Keratinocyte (primary cell): ENCODE results near the gene TRMT61A. TPM values are rescaled to one million over a fixed set of nuclear protein-coding genes. Genes with fewer than 3 reads are reported as not detected.

Experiments
- DNase-seq: peaks from one replicate; pipeline ENCODE4 v3.0.0-alpha.2; 2011; ENCODE audit warnings: low read depth, missing footprints, low spot score
- FAIRE-seq: peaks from 2 replicates; lab custom pipeline; 2011; peaks lifted over from hg19 to GRCh38; lab: Jason Lieb, UNC
- H2AFZ ChIP-seq: 2 replicates; pipeline ENCODE4 v1.6.0; 2012; ENCODE audit warnings: low read length, control low read depth, inconsistent platforms; ENCODE audit not compliant: control insufficient read depth
- H3K27ac ChIP-seq: 2 replicates; pipeline ENCODE4 v1.5.1; 2011; ENCODE audit warnings: low read length; ENCODE audit not compliant: control insufficient read depth, insufficient read depth
- H3K27me3 ChIP-seq: 3 replicates; pipeline ENCODE4 v1.6.0; 2011; ENCODE audit warnings: low read length; ENCODE audit not compliant: control insufficient read depth, insufficient read depth; ENCODE audit errors: extremely low read depth
- H3K36me3 ChIP-seq, 2 experiments: 2 replicates in 1 of 2; 3 replicates in 1 of 2; pipeline ENCODE4 v1.5.1; 2011; ENCODE audit warnings: low read length in 2 of 2, mild to moderate bottlenecking in 1 of 2; ENCODE audit not compliant: control insufficient read depth in 2 of 2, insufficient read depth in 2 of 2; ENCODE audit errors: extremely low read depth in 1 of 2
- H3K4me1 ChIP-seq: 3 replicates; pipeline ENCODE4 v1.5.1; 2011; ENCODE audit warnings: low read length; ENCODE audit not compliant: control insufficient read depth, insufficient read depth; ENCODE audit errors: extremely low read depth
- H3K4me2 ChIP-seq: 3 replicates; pipeline ENCODE4 v1.6.0; 2011; ENCODE audit warnings: low read depth, low read length; ENCODE audit not compliant: control insufficient read depth, insufficient read depth; ENCODE audit errors: extremely low read depth
- H3K4me3 ChIP-seq, 3 experiments: fragments of 200-600 bp in 1 of 3; sonication (generic) in 1 of 3; 2 replicates in 2 of 3; 3 replicates in 1 of 3; pipeline ENCODE4 v1.5.1; 2011 to 2016; ENCODE audit warnings: low read length in 3 of 3, mild to moderate bottlenecking in 3 of 3, control low read depth in 2 of 3, inconsistent platforms in 1 of 3, low read depth in 1 of 3, mixed read lengths in 1 of 3, mixed run types in 1 of 3, moderate library complexity in 1 of 3; ENCODE audit not compliant: control insufficient read depth in 2 of 3, insufficient read depth in 2 of 3; ENCODE audit errors: extremely low read depth in 1 of 3
- H3K79me2 ChIP-seq: 2 replicates; pipeline ENCODE4 v1.6.0; 2012; ENCODE audit warnings: low read length; ENCODE audit not compliant: control insufficient read depth, insufficient read depth
- H3K9ac ChIP-seq: 3 replicates; pipeline ENCODE4 v1.6.0; 2011; ENCODE audit warnings: low read length; ENCODE audit not compliant: control insufficient read depth, insufficient read depth; ENCODE audit errors: extremely low read depth
- H3K9me1 ChIP-seq: 3 replicates; pipeline ENCODE4 v1.6.0; 2011; ENCODE audit warnings: low read length; ENCODE audit not compliant: control insufficient read depth, insufficient read depth; ENCODE audit errors: extremely low read depth
- H3K9me3 ChIP-seq: 2 replicates; pipeline ENCODE4 v1.5.1; 2012; ENCODE audit warnings: low read depth, low read length; ENCODE audit not compliant: control insufficient read depth
- H4K20me1 ChIP-seq: 3 replicates; pipeline ENCODE4 v1.6.0; 2011; ENCODE audit warnings: low read length; ENCODE audit not compliant: control insufficient read depth, insufficient read depth; ENCODE audit errors: extremely low read depth
- CTCF ChIP-seq, 3 experiments: IDR thresholded peaks in 1 of 3; conservative IDR thresholded peaks in 1 of 3; optimal IDR thresholded peaks in 1 of 3; 2 replicates in 2 of 3; 3 replicates in 1 of 3; pipeline versions ENCODE3 to v1.5.1; 2011; ENCODE audit warnings: low read length in 3 of 3, mild to moderate bottlenecking in 3 of 3, moderate library complexity in 2 of 3, control low read depth in 1 of 3, inconsistent platforms in 1 of 3; ENCODE audit not compliant: insufficient read depth in 2 of 3; ENCODE audit errors: extremely low read depth in 1 of 3
- EZH2 ChIP-seq: IDR thresholded peaks from one replicate; pipeline ENCODE4 v1.6.1; 2012; ENCODE audit warnings: inconsistent platforms, mild to moderate bottlenecking, low read length, moderate library complexity
- dilution Hi-C: fragments of 300-500 bp; cut with MboI; formaldehyde crosslinking; loops from one replicate; pipeline ENCODE4 v1.7.0; 2020; ENCODE audit warnings: low sequenced_read_pairs; ENCODE audit not compliant: extremely low pct_ligation_motif_present
- polyA plus RNA-seq, 5 experiments: library from polyadenylated mRNA; depleted of rRNA in 3 of 5; stranded (reverse) in 3 of 5; stranded (forward) in 1 of 5; unstranded in 1 of 5; fragments of >200 nt; gene quantifications; 1 replicate in 1 of 5; 2 replicates in 3 of 5; 3 replicates in 1 of 5; pipeline versions ENCODE4 v1.2.1 to v1.2.3, GENCODE V29; 2011 to 2012; ENCODE audit warnings: missing spikeins in 2 of 5, low read depth in 1 of 5, low replicate concordance in 1 of 5
- small RNA-seq, 3 experiments: library from RNA; depleted of rRNA; stranded (forward); fragments of <200 nt; gene quantifications; one replicate each; pipeline ENCODE3, GENCODE V24; 2012; ENCODE audit warnings: low read depth in 3 of 3, low replicate concordance in 1 of 3; ENCODE audit not compliant: insufficient read length in 3 of 3

Gene TRMT61A
- polyA plus RNA-seq, 1 donor (not counting 4 experiments of a cell fraction or from before 2014, with no cell fraction given), result 4.4 TPM

- Histone ChIP-seq H3K9me1 (no peaks in the 10 kb centered on the region), H3K79me2 (peaks cover 4% of the 10 kb centered on the region), H3K4me1 (peaks cover 15% of the 10 kb centered on the region), H4K20me1 (no peaks in the 10 kb centered on the region), H3K4me3 (no peak overlapping the region), H3K9me3 (no peaks in the 10 kb centered on the region), H3K36me3 (peaks cover 4 to 9% of the 10 kb centered on the region in 2 experiments), H2AFZ (no peak overlapping the region), H3K9ac (peak overlapping the region; percentile 67), H3K27ac (peak overlapping the region; percentile 69), H3K4me2 (peak overlapping the region; percentile 45), H3K27me3 (no peaks in the 10 kb centered on the region)
- dilution Hi-C loops, result no loop called here
- no peak for TF ChIP-seq EZH2
- TF ChIP-seq CTCF (optimal IDR thresholded peaks at IDR 0.05 in 1 of 3, IDR thresholded peaks at IDR 0.05 in 1 of 3, conservative IDR thresholded peaks at IDR 0.05 in 1 of 3; ENCODE audit: extremely low read depth in 1 of 3, insufficient read depth in 2 of 3, low read length in 3 of 3), result no peak
- FAIRE-seq (peak; percentile 92), DNase-seq (peak; percentile 95)
Observed at GRCh38 chr14:103581954-103582703, 53.1 kb downstream of the TRMT61A start.

DNA sequence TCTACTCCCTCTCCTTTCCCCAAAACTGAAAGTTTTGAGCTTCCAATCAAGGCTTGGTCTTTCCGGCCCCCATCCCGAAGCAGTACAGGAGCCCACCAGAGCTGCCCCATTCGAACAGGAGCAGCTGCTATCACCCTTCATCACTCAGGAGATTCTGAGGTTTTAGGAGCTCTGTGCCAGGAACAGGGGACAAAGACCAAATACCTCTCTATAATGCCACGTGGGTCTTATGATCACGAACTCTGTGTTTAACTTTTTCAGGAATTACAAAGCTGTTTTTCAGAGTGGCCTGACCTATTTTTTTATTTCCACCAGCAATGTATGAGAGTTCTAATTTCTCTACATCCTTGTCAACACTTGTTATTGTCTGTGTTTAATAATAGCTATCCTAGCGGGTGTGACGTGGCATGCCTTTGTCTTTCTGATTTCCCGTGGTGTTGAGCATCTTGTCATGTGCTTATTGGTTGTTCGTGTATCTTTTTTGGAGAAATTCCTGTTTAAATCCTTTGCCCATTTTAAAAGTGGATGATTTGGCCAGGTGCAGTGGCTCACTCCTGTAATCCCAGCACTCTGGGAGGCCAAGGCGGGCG, 55.4 kb downstream of the TRMT61A start:
- Histone ChIP-seq H3K9me3 (no peaks in the 10 kb centered on the region), H3K27ac (no peak overlapping the region), H3K27me3 (no peaks in the 10 kb centered on the region), H3K4me3 (no peak overlapping the region), H3K4me1 (peaks cover 13% of the 10 kb centered on the region), H3K4me2 (no peak overlapping the region), H4K20me1 (no peaks in the 10 kb centered on the region), H2AFZ (no peak overlapping the region), H3K79me2 (no peaks in the 10 kb centered on the region), H3K9ac (no peak overlapping the region), H3K36me3 (peaks cover 2 to 3% of the 10 kb centered on the region in 2 experiments), H3K9me1 (no peaks in the 10 kb centered on the region)
- TF ChIP-seq CTCF (optimal IDR thresholded peaks at IDR 0.05 in 1 of 3, IDR thresholded peaks at IDR 0.05 in 1 of 3, conservative IDR thresholded peaks at IDR 0.05 in 1 of 3; ENCODE audit: extremely low read depth in 1 of 3, insufficient read depth in 2 of 3, low read length in 3 of 3), result no peak
- TF ChIP-seq EZH2, result no peak
- DNase-seq (no peak), FAIRE-seq (no peak)
- dilution Hi-C loops, result no loop called here

Small RNA genes lying within 50 kb of the gene (small RNA-seq; reads per million reads assigned to genes)
- 0 reads per million in 3 experiments for gene RNU4-68P
- 0 reads per million in 3 experiments for gene RNU7-160P

Other genes with a start within 250 kb of the TRMT61A start
- gene EIF5, start 195.0 kb upstream of the TRMT61A start, polyA plus RNA-seq, result 139 to 283 TPM (median 221 TPM) in 3 replicates
- 104 to 133 TPM (median 109 TPM) in 3 replicates for gene MARK3, start 143.8 kb upstream of the TRMT61A start, polyA plus RNA-seq
- gene CKB, start 6.4 kb upstream of the TRMT61A start, polyA plus RNA-seq, result 8.2 to 60.7 TPM (median 10.0 TPM) in 3 replicates
- 6.9 to 14.4 TPM (median 13.8 TPM) in 3 replicates for gene BAG5, start 33.5 kb downstream of the TRMT61A start, polyA plus RNA-seq
- gene COA8, start 33.8 kb downstream of the TRMT61A start, polyA plus RNA-seq, result 20.6 to 26.1 TPM (median 24.8 TPM) in 3 replicates
- 113 to 130 TPM (median 116 TPM) in 3 replicates for gene KLC1, start 100.0 kb downstream of the TRMT61A start, polyA plus RNA-seq
- 10.3 to 21.0 TPM (median 14.8 TPM) in 3 replicates for gene XRCC3, start 186.3 kb downstream of the TRMT61A start, polyA plus RNA-seq
- gene ZFYVE21, start 186.6 kb downstream of the TRMT61A start, polyA plus RNA-seq, result 116 to 147 TPM (median 130 TPM) in 3 replicates